Activated CD8-positive, alpha-beta memory T cell treated with anti-CD3 and anti-CD28 coated beads, Interleukin-2, amount 50 U/mL, for 24 hours (primary cell): ENCODE results near the gene PRDM11.

Source experiments
- DNase-seq: peaks from one replicate; pipeline ENCODE4 v3.0.0-alpha.2; 2020; ENCODE audit errors: extremely low read depth

PRDM11 gene

DNA sequence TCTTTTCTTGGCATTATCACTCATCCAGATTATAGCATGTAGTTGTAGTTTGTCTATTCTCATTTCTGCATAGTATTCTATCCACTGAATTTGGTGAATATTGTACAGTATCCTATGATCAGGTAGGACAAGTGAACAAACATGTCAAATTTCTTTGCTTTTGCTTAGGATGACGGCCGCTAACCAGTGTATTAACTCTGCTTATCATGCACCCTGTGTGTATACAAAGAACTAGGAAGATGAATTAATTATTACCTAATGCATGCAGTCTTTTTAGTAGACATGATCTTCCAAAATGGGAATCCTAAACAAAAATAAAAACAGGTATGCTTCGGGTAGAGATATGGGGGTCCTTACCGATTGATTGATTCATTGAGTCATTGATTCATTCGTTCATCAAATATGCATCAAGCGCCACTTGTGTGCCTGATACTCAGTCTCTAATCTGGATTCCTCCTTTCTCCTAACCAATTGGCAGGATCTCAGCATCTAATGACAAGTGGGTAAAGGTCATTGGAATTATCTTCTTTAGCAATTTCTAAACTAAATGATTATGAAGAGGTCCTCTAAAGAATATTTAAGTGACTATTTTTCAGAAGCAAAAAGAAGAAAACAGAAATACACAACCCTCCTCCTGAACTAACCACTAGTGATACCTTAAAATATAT is 27.9 kb downstream of the PRDM11 start:
- no peak for DNase-seq

GRCh38 chr11:45174963-45175362 is 28.5 kb downstream of the PRDM11 start:
- no peak for DNase-seq

DNA sequence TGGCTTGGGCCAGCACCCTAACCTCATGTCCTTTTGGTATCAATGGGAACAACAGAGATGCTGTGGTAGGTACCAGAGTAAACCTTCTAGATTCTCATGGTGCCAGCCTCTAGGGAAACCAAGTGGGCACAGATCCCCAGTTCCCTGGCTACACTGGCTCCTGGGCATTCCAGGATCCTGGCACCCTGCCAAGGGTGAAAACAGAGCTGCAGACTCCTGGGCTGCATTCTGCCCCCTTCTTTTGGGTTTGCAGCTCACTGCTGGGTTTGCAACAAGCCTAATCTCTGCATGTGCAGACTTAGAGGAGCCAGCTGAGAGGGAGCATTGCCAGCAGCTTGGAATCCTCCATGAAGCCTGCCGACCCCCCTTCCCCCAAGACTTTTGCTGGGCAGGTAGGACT is 30.6 kb downstream of the PRDM11 start:
- no peak for DNase-seq

DNA sequence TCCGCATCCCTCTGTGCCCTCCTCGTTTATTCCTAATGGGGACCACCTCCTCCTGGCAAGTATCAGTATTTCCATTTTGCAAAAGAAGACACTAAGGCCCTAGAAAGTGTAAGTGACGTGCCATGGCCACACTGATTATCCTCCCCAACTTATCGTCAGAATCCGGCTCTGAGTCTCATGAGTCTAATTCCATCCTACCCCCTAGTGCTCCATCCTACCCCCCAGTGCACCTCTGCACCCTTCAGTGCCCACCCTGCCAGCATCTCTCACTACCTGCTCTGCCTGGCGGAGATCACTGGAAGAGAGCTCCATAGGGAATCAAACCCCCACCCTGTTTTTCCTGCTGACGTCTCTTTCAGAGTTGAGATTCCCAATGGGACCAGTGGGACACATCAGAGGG is 31.8 kb downstream of the PRDM11 start:
- no peak for DNase-seq

- no peak for DNase-seq
Measured at GRCh38 chr11:45178890-45179671, 32.6 kb downstream of the PRDM11 start.

- DNase-seq, result no peak
Measured at GRCh38 chr11:45179686-45180178, 33.3 kb downstream of the PRDM11 start.

GRCh38 chr11:45180179-45180847 is 33.9 kb downstream of the PRDM11 start:
- no peak for DNase-seq

- no peak for DNase-seq
Measured at GRCh38 chr11:45180848-45181192, 34.4 kb downstream of the PRDM11 start.

DNA sequence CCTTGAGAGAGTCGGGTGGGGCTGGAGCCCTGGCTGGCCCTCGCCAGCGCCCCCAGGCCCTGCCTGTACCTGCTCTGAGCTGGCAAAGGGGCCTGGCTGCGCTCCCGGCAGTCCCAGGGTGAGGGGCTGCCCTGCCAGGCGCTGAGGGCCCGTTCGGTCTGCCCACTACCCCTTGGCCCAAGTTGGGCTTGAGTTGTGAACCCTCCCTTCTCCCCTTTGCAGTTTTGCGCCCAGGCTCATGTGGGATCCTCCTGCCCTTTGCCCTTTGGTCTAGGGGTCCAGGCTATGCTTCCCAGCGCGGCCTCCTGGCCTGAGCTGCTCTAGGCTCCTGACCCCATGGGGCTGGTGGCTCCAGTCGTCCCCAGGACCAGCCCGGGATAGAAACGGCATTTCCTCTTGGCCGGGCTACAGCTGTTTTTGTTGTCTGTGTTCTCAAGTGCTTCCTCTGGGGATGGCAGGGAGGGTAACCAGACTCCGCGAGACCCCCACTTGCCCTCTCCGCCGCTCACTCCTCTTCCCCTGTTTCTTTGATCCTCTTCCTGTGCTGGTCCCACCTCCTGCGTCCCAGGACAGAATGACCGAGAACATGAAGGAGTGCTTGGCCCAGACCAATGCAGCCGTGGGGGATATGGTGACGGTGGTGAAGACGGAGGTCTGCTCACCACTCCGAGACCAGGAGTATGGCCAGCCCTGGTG is 34.9 kb downstream of the PRDM11 start:
- no peak for DNase-seq

GRCh38 chr11:45181889-45182550 is 35.6 kb downstream of the PRDM11 start:
- no peak for DNase-seq

- no peak for DNase-seq
Measured at GRCh38 chr11:45182902-45183301, 36.5 kb downstream of the PRDM11 start.

DNA sequence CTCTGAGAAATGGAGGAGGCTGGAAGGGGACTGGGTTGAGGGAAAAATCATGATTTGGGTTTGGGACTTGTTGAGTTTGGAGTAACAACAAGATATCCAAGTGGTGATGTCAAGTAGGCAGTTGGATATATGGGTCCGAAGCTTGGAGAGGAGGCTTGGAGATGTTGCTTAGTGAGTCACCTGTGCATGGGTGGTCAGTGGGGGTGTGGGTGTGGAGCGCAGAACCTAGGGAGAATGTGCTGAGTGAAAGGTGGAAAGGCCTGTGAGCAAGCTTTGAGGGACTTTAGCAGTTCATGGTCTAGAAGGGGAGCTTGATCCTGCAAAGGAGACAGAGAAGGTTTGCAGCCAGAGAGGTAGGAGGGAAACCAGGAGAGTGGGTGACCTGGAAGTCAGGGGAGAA is 38.2 kb downstream of the PRDM11 start:
- no peak for DNase-seq

GRCh38 chr11:45185228-45185729 is 38.8 kb downstream of the PRDM11 start:
- no peak for DNase-seq

DNA sequence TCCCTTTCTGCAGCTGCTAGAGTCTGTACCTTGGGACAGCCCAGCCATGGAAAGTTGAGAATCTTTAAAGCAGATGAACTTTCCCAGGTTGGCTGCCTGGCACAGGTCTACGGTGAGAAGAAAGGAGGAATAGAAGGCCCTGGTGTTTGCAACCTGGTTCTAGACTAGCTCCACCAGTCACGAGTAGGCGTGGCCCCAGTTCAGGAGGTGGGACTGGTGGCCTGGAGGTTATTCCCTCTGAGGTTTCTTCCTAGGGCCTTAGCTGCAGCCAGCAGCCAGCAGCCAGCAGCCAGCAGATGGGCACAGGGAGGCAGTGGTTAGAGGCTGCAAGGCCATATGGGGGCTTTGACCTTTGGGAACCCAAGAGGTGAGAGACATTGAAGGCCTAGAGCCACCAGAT is 40.9 kb downstream of the PRDM11 start:
- DNase-seq, result no peak

DNA sequence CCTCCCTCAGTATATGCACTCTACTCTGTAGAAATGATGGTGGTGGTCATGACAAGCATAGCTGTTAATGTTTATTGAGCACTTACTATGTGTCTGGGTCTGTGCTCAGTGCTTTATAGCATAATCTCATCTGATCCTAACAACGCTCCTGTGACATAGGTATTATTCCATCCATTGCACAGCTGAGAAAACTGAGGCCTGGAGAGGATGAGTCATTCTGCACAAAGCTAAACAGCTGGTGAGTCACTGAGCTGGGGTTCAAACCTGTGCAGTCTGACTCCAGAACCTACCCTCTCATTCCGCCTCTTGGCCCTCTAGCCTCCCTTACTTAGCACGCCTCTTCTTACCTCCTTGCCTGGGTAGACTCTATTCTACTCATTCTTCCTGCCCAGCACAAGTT is 41.7 kb downstream of the PRDM11 start:
- DNase-seq, result no peak

DNA sequence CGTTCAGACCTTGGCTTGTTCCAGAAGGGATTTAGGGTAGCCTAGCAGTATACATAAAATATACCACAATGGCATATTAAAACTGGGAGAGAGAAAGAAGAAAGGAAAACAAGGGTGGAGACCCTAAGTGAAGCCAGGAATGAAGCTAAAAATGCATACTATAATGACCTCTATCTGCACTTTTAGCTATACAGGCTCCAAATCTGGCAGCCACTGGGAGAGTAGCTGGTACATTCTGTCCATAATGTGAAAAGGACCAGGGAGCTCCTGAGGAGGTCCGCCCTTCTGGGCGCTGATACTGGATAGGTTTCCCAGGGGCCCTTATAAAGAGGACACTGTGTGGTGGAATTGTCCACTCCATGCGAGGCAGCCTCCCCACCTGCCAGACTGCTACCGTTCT is 42.8 kb downstream of the PRDM11 start:
- no peak for DNase-seq

DNA sequence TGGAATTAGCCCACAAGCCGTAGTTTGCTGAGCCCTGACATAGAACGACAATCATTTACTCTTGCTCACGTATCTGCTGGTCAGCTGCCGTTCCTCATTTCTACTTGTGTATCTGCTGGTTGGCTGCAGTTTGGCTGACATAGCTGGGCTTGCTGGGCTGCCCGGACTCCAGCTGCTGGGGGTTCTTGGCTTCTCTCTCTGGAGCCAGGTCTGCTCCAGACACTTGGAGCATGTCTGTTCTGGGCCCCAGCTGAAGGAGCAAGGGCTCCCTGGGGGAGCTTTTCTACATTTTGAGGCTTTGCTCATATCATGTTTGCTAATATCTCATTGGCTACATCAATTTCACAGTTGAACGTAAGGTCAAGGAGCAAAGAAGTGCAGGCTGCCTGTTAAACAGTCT is 47.3 kb downstream of the PRDM11 start:
- no peak for DNase-seq

DNA sequence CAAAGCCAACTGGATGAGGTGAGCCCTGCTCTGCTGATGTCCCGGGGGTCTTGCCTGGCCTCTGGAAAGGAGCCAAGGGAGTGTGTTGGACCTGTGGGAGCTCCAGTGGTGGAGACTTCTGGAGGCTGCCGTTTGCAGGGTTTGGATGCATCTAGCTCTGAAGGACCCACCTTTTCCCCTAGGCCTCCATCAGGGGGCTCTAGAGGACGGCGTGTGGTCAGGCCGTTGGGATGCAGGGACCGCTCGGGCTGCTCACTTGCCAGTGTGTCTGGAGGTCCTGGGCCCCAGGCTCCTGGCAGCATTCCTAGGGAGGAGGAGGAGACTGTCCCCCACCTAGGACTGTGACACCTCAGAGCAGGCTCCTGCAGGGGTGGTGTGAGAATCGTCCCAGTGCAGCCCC is 58.3 kb downstream of the PRDM11 start:
- DNase-seq, result no peak

GRCh38 chr11:45205978-45206377 is 59.5 kb downstream of the PRDM11 start:
- no peak for DNase-seq

DNA sequence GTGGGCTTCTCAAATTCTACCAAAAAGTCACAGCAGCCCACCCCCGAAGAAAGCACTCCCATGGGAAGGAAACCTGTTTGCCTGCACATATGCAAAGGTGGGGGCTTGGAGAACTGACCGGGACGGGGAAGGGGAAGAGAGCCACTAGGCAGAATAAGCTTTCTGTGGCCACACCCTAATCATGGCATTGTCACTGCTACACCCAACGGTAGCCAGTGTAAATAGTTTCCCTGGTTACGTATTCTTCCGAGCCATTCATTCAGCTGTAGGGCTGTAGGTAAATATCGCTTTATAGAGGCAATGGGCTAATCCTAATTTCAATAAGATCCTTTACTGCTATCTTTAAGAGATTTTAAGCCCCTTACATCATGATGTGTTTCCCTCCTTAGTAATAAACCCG is 61.7 kb downstream of the PRDM11 start:
- no peak for DNase-seq

DNA sequence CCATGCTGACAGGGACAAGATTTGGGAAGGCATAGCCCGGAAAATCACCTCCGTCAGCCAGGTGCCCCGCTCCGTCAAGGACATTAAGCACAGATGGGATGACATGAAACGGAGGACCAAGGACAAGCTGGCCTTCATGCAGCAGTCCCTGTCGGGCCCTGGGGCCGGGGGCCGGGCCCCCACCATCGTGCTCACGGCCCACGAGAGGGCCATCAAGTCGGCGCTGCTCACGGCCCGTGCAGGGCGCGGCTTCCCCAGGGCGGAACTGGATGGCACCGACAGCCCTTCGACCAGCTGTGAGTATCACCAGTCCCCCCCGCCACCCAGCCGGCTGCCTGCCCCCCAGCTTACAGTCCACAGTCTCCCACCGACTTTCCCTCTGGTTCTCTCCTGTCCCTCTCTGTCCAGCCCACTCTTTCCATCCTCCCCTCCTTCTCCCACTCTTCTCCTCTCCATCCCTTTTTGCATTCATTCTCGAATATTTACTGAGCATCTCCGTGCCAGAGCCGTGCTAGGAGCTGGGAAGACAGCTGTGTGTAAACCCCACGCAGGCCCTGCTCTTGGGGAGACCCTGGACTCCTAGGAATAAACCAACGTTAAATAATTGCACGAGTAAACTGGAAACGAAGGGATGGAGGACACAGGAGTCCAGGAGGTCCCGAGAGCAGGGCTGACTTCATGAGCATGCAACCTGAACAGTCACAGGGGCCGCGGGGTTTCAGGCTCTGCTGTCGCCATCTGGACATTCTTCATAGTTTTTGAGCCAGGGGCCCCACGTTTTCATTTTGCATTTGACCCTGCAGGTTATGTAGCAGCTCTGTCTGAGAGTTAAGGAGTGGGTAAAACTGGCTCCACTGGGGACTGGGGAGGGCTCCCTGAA is 62.8 kb downstream of the PRDM11 start:
- no peak for DNase-seq
